ENCODE measurements around the gene ATL3.
"Not testable (repeated sequence)": the region's sequence is repeated elsewhere in the genome, so short reads cannot be mapped to it uniquely, and the experiment has no call there.

ATL3 gene

DNA sequence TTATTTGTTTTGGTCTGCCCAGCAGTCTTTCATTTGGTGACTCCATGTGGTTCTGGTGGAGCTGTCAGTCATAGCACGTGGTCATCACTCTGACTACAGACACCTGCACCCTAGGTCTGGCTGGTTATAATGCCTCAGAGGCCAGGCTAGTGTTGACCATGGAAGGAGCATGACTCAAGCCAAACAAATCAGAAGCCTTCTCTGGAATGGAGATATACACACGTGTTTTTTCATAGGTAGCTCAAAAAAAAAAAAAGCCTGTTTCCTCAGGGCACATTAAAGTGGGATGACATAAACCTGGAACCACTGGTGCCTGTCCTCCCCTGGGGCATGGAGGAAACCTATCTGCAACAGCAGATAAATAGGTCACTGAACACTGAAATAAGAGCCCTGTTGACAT lies 48.9 kb downstream of the ATL3 start:
- no peak for DNase-seq (ENCODE audit: low read depth, low spot score)
- no peak overlapping the region for H3K27ac ChIP-seq
- no peaks in the 10 kb centered on the region for H3K9me3 ChIP-seq (ENCODE audit: low read depth, low read length)
- TF ChIP-seq POLR2AphosphoS5 (IDR thresholded peaks at IDR 0.05; ENCODE audit: borderline replicate concordance, low read depth, low read length) (no peak), FOXP2 (optimal IDR thresholded peaks at IDR 0.05; ENCODE audit: control extremely low read depth, extremely low read length, insufficient read depth) (no peak), EZH2 (IDR thresholded peaks at IDR 0.05) (no peak)
- H3K36me3 ChIP-seq (ENCODE audit: insufficient read depth, low read length), result no peaks in the 10 kb centered on the region
- no peak overlapping the region for H3K9ac ChIP-seq (ENCODE audit: insufficient read length)
- no peak overlapping the region for H3K4me3 ChIP-seq

GRCh38 chr11:63621071-63621470 lies 50.1 kb downstream of the ATL3 start:
- Histone ChIP-seq H3K36me3 (ENCODE audit: insufficient read depth, low read length) (no peaks in the 10 kb centered on the region), H3K4me3 (no peak overlapping the region), H3K9me3 (ENCODE audit: low read depth, low read length) (no peaks in the 10 kb centered on the region), H3K27ac (no peak overlapping the region), H3K9ac (ENCODE audit: insufficient read length) (no peak overlapping the region)
- no peak for DNase-seq (ENCODE audit: low read depth, low spot score)
- TF ChIP-seq EZH2 (IDR thresholded peaks at IDR 0.05) (no peak), FOXP2 (optimal IDR thresholded peaks at IDR 0.05; ENCODE audit: control extremely low read depth, extremely low read length, insufficient read depth) (no peak), POLR2AphosphoS5 (IDR thresholded peaks at IDR 0.05; ENCODE audit: borderline replicate concordance, low read depth, low read length) (no peak)

GRCh38 chr11:63619967-63620366 lies 51.2 kb downstream of the ATL3 start:
- Histone ChIP-seq H3K9me3 (ENCODE audit: low read depth, low read length) (no peaks in the 10 kb centered on the region), H3K36me3 (ENCODE audit: insufficient read depth, low read length) (no peaks in the 10 kb centered on the region), H3K27ac (no peak overlapping the region), H3K4me3 (no peak overlapping the region), H3K9ac (ENCODE audit: insufficient read length) (no peak overlapping the region)
- no peak for DNase-seq (ENCODE audit: low read depth, low spot score)
- TF ChIP-seq EZH2 (IDR thresholded peaks at IDR 0.05) (no peak), FOXP2 (optimal IDR thresholded peaks at IDR 0.05; ENCODE audit: control extremely low read depth, extremely low read length, insufficient read depth) (no peak), POLR2AphosphoS5 (IDR thresholded peaks at IDR 0.05; ENCODE audit: borderline replicate concordance, low read depth, low read length) (no peak)

DNA sequence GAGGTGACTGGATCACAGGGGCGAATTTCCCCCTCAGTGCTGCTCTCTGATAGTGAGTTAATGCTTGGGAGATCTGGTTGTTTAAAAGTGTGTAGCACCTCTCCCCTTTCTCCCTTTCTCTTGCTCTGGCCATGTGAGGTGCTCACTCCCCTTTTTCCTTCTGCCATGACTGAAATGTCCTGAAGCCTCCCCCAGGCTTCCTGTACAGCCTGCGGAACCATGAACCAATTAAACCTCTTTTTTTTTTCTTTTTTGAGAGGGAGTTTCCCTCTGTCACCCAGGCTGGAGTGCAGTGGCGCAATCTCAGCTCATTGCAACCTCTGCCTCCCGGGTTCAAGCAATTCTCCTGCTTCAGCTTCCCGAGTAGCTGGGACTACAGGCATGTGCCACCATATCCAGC lies 53.5 kb downstream of the ATL3 start:
- H3K4me3 ChIP-seq; DNase-seq (ENCODE audit: low read depth, low spot score); H3K27ac ChIP-seq; H3K36me3 ChIP-seq (ENCODE audit: insufficient read depth, low read length); H3K9ac ChIP-seq (ENCODE audit: insufficient read length); H3K9me3 ChIP-seq (ENCODE audit: low read depth, low read length): not testable (repeated sequence)

GRCh38 chr11:63616953-63617352 lies 54.2 kb downstream of the ATL3 start:
- no peak for TF ChIP-seq FOXP2 (optimal IDR thresholded peaks at IDR 0.05; ENCODE audit: control extremely low read depth, extremely low read length, insufficient read depth)
- TF ChIP-seq POLR2AphosphoS5 (IDR thresholded peaks at IDR 0.05; ENCODE audit: borderline replicate concordance, low read depth, low read length), result no peak
- no peak for TF ChIP-seq EZH2 (IDR thresholded peaks at IDR 0.05)
- Histone ChIP-seq H3K9me3 (ENCODE audit: low read depth, low read length) (no peaks in the 10 kb centered on the region), H3K9ac (ENCODE audit: insufficient read length) (no peak overlapping the region), H3K36me3 (ENCODE audit: insufficient read depth, low read length) (no peaks in the 10 kb centered on the region), H3K4me3 (no peak overlapping the region), H3K27ac (no peak overlapping the region)
- no peak for DNase-seq (ENCODE audit: low read depth, low spot score)

GRCh38 chr11:63614136-63614671 lies 57.0 kb downstream of the ATL3 start, which contains the start of gene PLAAT3:
Gene PLAAT3 (minus strand): TSS chr11:63614433. CDS start chr11:63614014, 419 bp downstream.
- Histone ChIP-seq H3K36me3 (ENCODE audit: insufficient read depth, low read length) (no peaks in the 10 kb centered on the region), H3K4me3 (no peak within 1 kb of the TSS), H3K27ac (no peak within 1 kb of the TSS), H3K9ac (ENCODE audit: insufficient read length) (no peak within 1 kb of the TSS), H3K9me3 (ENCODE audit: low read depth, low read length) (no peaks in the 10 kb centered on the region)
- no peak for TF ChIP-seq EZH2 (IDR thresholded peaks at IDR 0.05)
- TF ChIP-seq FOXP2 (optimal IDR thresholded peaks at IDR 0.05; ENCODE audit: control extremely low read depth, extremely low read length, insufficient read depth), result no peak
- no peak for TF ChIP-seq POLR2AphosphoS5 (IDR thresholded peaks at IDR 0.05; ENCODE audit: borderline replicate concordance, low read depth, low read length)
- DNase-seq (ENCODE audit: low read depth, low spot score), result no peak

DNA sequence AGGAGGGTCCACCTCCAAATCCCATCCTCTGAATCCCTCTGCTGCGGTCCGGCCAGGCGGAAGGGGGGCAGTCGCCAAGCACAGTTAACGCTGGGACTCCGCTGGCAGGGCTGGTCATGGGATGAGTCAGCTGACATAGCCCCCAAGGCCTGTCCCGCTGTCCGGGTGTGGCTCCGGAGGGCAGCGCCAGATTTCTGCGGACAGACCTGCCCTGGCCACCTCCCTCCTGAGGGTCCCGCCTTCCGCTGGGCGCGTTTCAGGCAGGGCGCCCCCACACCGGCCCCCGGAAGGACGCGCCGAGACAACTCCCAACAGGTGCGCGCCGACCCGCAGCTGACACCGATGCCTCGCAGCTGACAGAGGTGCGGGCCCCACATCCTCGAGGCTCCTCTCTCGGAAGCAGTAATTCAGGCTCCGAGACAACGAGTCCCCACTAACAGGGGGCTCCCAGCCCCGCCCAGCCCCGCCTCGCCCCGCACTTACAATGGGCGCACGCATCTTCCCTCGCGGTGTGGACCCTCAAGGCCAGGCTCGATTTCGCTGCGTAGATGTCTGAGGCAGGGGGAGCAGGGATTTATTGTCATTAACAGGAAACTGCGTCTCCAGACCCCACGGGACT lies 57.5 kb downstream of the ATL3 start:
- Histone ChIP-seq H3K4me3 (no peak overlapping the region), H3K27ac (no peak overlapping the region), H3K9me3 (ENCODE audit: low read depth, low read length) (no peaks in the 10 kb centered on the region), H3K9ac (ENCODE audit: insufficient read length) (no peak overlapping the region), H3K36me3 (ENCODE audit: insufficient read depth, low read length) (no peaks in the 10 kb centered on the region)
- DNase-seq (ENCODE audit: low read depth, low spot score), result no peak
- TF ChIP-seq FOXP2 (optimal IDR thresholded peaks at IDR 0.05; ENCODE audit: control extremely low read depth, extremely low read length, insufficient read depth) (no peak), EZH2 (IDR thresholded peaks at IDR 0.05) (no peak), POLR2AphosphoS5 (IDR thresholded peaks at IDR 0.05; ENCODE audit: borderline replicate concordance, low read depth, low read length) (no peak)

DNA sequence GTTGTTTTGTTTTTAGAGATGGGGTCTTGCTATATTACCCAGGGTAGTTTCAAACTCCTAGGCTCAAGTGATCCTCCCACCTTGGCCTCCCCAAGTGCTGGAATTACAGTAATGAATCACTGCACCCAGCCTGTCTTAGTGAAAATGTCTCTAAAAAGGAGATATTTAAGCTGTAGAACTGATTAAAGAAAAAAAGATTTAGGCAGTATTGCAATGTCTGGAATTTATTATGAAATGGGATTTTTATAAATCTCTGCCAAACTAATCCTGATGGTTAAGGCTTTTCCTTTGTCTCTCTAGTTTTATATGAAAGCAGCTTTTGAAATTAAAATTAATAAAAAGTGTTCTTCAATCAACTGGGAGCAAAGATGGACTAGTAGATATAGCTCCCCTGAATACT lies 59.0 kb downstream of the ATL3 start:
- H3K27ac ChIP-seq, result peak overlapping the region; percentile 60; the same call in 1 of the 2 replicates
- H3K9ac ChIP-seq (ENCODE audit: insufficient read length), result no peak overlapping the region
- no peak overlapping the region for H3K4me3 ChIP-seq
- no peaks in the 10 kb centered on the region for H3K9me3 ChIP-seq (ENCODE audit: low read depth, low read length)
- H3K36me3 ChIP-seq (ENCODE audit: insufficient read depth, low read length), result no peaks in the 10 kb centered on the region
- no peak for TF ChIP-seq POLR2AphosphoS5 (IDR thresholded peaks at IDR 0.05; ENCODE audit: borderline replicate concordance, low read depth, low read length)
- TF ChIP-seq EZH2 (IDR thresholded peaks at IDR 0.05), result no peak
- no peak for TF ChIP-seq FOXP2 (optimal IDR thresholded peaks at IDR 0.05; ENCODE audit: control extremely low read depth, extremely low read length, insufficient read depth)
- DNase-seq (ENCODE audit: low read depth, low spot score), result no peak

- no peak for DNase-seq (ENCODE audit: low read depth, low spot score)
- Histone ChIP-seq H3K9me3 (ENCODE audit: low read depth, low read length) (no peaks in the 10 kb centered on the region), H3K27ac (peak overlapping the region; percentile 56), H3K36me3 (ENCODE audit: insufficient read depth, low read length) (no peaks in the 10 kb centered on the region), H3K4me3 (peak overlapping the region; percentile 53), H3K9ac (ENCODE audit: insufficient read length) (no peak overlapping the region)
- TF ChIP-seq POLR2AphosphoS5 (IDR thresholded peaks at IDR 0.05; ENCODE audit: borderline replicate concordance, low read depth, low read length) (no peak), FOXP2 (optimal IDR thresholded peaks at IDR 0.05; ENCODE audit: control extremely low read depth, extremely low read length, insufficient read depth) (no peak), EZH2 (IDR thresholded peaks at IDR 0.05) (no peak)
Measured at GRCh38 chr11:63611395-63611747, 59.8 kb downstream of the ATL3 start.
